Tibial nerve (tissue), 4 donors: Measurements from ENCODE around the gene CLSTN1.

ENCODE experiments used
- CTCF ChIP-seq, 5 experiments: fragments of 200-600 bp in 3 of 5; fragments of 450-650 bp in 2 of 5; sonication (generic) in 3 of 5; IDR thresholded peaks; one replicate each; pipeline ENCODE4 v1.5.1; 2016 to 2019; ENCODE audit warnings: antibody characterized with exemption in 5 of 5, mild to moderate bottlenecking in 3 of 5, moderate library complexity in 2 of 5
- EP300 ChIP-seq, 2 donors: sonication (generic); formaldehyde crosslinking; IDR thresholded peaks; one replicate each; pipeline ENCODE4 v1.6.1; 2017; ENCODE audit warnings: antibody characterized with exemption in 2 of 2, mild to moderate bottlenecking in 1 of 2
- POLR2A ChIP-seq, 2 donors: fragments of 450-650 bp; IDR thresholded peaks; one replicate each; pipeline ENCODE4 v1.6.1; 2017; ENCODE audit warnings: antibody characterized with exemption in 2 of 2, mild to moderate bottlenecking in 2 of 2, moderate library complexity in 2 of 2

- TF ChIP-seq CTCF (IDR thresholded peaks at IDR 0.05): no peak
- no peak for TF ChIP-seq EP300 (IDR thresholded peaks at IDR 0.05)
- TF ChIP-seq POLR2A (IDR thresholded peaks at IDR 0.05): no peak
Observed at GRCh38 chr1:9744106-9744799, 79.5 kb downstream of the CLSTN1 start.
